HG02973 (cell line): Measurements from ENCODE around the gene KCTD5.

Experiments used
- ATAC-seq: cut with Tn5 transposase; IDR thresholded peaks from one replicate; pipeline ENCODE4 v1.9.1; 2021; ENCODE audit warnings: moderate library complexity; ENCODE audit not compliant: unreplicated experiment

Gene KCTD5

GRCh38 chr16:2748757-2749455, 66.6 kb downstream of the KCTD5 start:
- no peak for ATAC-seq

GRCh38 chr16:2749476-2749875, 67.2 kb downstream of the KCTD5 start:
- ATAC-seq = no peak

GRCh38 chr16:2749936-2750335, 67.6 kb downstream of the KCTD5 start:
- ATAC-seq = no peak

GRCh38 chr16:2751577-2752034, 69.3 kb downstream of the KCTD5 start:
- no peak for ATAC-seq

GRCh38 chr16:2752035-2752849, 69.9 kb downstream of the KCTD5 start, which contains the start of gene SRRM2:
Gene SRRM2 (plus strand): TSS chr16:2752638. CDS start chr16:2756365, 3,727 bp downstream.
- peak; percentile 66 for ATAC-seq

- ATAC-seq = peak; percentile 30
Observed at GRCh38 chr16:2752850-2753732, 70.8 kb downstream of the KCTD5 start.

- no peak for ATAC-seq
Observed at GRCh38 chr16:2753733-2754020, 71.4 kb downstream of the KCTD5 start.

- no peak for ATAC-seq
Observed at GRCh38 chr16:2755158-2755557, 72.8 kb downstream of the KCTD5 start.

- no peak for ATAC-seq
Observed at GRCh38 chr16:2756288-2757015, 74.1 kb downstream of the KCTD5 start.

- ATAC-seq = no peak
Observed at GRCh38 chr16:2757344-2757743, 75.0 kb downstream of the KCTD5 start.
